Esophagus squamous epithelium (tissue), 5 donors: ENCODE results near the gene SLC9C2. TPM values are rescaled to one million over a fixed set of nuclear protein-coding genes. Genes with fewer than 3 reads are reported as not detected.

ENCODE experiments used
- DNase-seq: peaks from one replicate; lab custom pipeline; 2025; lab: John Stamatoyannopoulos, UW
- H3K27ac ChIP-seq, 4 donors: fragments of 200-600 bp; sonication (generic); one replicate each; pipeline ENCODE4 v1.5.1; 2016 to 2019; ENCODE audit warnings: mild to moderate bottlenecking in 1 of 4
- H3K27me3 ChIP-seq, 4 donors: fragments of 200-600 bp; sonication (generic); 1 replicate in 3 of 4; 2 replicates in 1 of 4; pipeline versions ENCODE4 v1.5.1 to v1.6.0; 2017 to 2021; ENCODE audit warnings: antibody characterized with exemption in 1 of 4
- H3K36me3 ChIP-seq, 3 donors: fragments of 200-600 bp; sonication (generic); one replicate each; pipeline ENCODE4 v1.5.1; 2016 to 2019
- H3K4me1 ChIP-seq, 3 donors: fragments of 200-600 bp; sonication (generic); one replicate each; pipeline ENCODE4 v1.5.1; 2017 to 2019
- H3K4me3 ChIP-seq, 4 donors: fragments of 200-600 bp; sonication (generic); 1 replicate in 3 of 4; 2 replicates in 1 of 4; pipeline ENCODE4 v1.5.1; 2016 to 2019; ENCODE audit warnings: mild to moderate bottlenecking in 2 of 4, moderate library complexity in 1 of 4
- H3K9me3 ChIP-seq, 3 donors: fragments of 200-600 bp; sonication (generic); one replicate each; pipeline ENCODE4 v1.5.1; 2016 to 2019
- POLR2A ChIP-seq, 4 donors: fragments of 450-650 bp; IDR thresholded peaks; one replicate each; pipeline ENCODE4 v1.6.1; 2017; ENCODE audit warnings: antibody characterized with exemption in 4 of 4, mild to moderate bottlenecking in 4 of 4, moderate library complexity in 3 of 4
- WGBS, 2 donors: methylation state at CpG; one replicate each; pipeline ENCODE4 v1.1.5; 2018; 5-methylcytosine and 5-hydroxymethylcytosine counted together
- intact Hi-C: fragments of 100-400 bp; cut with DNase I; formaldehyde crosslinking; loops from one replicate; pipeline ENCODE4 v1.15.0; 2022
- total RNA-seq, 4 donors: library from RNA; depleted of rRNA; stranded (reverse); fragments of >200 nt; gene quantifications; one replicate each; pipeline ENCODE4 v1.1.0, GENCODE V29; 2016
- TF ChIP-seq, protein P1 (sequence below), 6 experiments: fragments of 450-650 bp in 4 of 6; fragments of 200-600 bp in 2 of 6; sonication (generic) in 2 of 6; IDR thresholded peaks; one replicate each; pipeline ENCODE4 v1.5.1; 2016 to 2019; ENCODE audit warnings: antibody characterized with exemption in 6 of 6, mild to moderate bottlenecking in 4 of 6, moderate library complexity in 4 of 6
- donor health status: DM: yes; HTN: yes; CAD: no.

The SLC9C2 gene
- total RNA-seq, 4 donors from 2014 or later = not detected

DNA sequence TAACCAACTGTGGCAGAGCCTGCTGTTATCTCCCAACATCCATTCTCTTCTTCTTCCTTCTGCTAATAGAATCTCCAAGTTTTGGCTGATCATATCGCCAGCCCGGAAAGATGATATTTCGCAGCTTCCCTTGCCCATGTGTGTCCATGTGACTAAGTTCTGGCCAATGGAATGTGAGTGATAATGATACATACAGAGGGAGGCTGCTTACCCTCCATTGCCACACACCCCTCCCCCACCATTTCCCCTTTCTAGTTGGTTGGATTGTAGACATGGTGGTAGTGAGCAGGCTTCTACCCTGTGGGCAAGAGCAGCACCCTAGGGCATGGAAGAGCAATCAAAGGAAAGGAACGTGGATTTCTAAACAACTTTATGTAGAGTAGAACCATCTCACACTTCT, 48.8 kb downstream of the SLC9C2 start:
- H3K4me1 ChIP-seq = no peaks in the 10 kb centered on the region
- no peak overlapping the region for H3K4me3 ChIP-seq
- H3K36me3 ChIP-seq = no peaks in the 10 kb centered on the region
- intact Hi-C loops = no loop called here
- no peak for DNase-seq
- 86 to 89% methylated on average over 4 of the region's 4 CpGs for WGBS, 2 donors
- TF ChIP-seq POLR2A (IDR thresholded peaks at IDR 0.05) = no peak
- TF ChIP-seq, protein P1, sequence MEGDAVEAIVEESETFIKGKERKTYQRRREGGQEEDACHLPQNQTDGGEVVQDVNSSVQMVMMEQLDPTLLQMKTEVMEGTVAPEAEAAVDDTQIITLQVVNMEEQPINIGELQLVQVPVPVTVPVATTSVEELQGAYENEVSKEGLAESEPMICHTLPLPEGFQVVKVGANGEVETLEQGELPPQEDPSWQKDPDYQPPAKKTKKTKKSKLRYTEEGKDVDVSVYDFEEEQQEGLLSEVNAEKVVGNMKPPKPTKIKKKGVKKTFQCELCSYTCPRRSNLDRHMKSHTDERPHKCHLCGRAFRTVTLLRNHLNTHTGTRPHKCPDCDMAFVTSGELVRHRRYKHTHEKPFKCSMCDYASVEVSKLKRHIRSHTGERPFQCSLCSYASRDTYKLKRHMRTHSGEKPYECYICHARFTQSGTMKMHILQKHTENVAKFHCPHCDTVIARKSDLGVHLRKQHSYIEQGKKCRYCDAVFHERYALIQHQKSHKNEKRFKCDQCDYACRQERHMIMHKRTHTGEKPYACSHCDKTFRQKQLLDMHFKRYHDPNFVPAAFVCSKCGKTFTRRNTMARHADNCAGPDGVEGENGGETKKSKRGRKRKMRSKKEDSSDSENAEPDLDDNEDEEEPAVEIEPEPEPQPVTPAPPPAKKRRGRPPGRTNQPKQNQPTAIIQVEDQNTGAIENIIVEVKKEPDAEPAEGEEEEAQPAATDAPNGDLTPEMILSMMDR (IDR thresholded peaks at IDR 0.05) = no peak
- H3K27ac ChIP-seq = no peak overlapping the region
- H3K27me3 ChIP-seq = no peaks in the 10 kb centered on the region
- H3K9me3 ChIP-seq = no peaks in the 10 kb centered on the region

DNA sequence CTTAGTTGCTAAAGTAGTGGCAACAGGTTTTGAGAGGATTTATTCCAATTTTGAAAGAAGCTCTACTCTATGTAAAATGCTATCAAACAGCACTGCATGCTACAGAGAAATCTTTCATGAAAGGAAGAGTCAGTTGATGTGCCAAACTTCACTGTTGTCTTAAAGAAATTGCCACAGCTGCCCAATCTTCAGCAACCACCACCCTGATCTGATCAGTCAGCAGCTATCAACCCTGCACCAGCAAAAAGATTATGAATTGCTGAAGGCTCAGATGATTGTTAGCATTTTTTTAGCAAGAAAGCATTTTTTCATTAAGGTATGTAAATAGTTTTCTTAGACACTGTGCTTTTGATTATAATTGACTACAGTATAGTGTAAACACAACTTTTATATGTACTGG, 49.6 kb downstream of the SLC9C2 start:
- Histone ChIP-seq H3K4me3 (no peak overlapping the region), H3K27ac (no peak overlapping the region), H3K9me3 (no peaks in the 10 kb centered on the region), H3K36me3 (no peaks in the 10 kb centered on the region), H3K4me1 (no peaks in the 10 kb centered on the region), H3K27me3 (no peaks in the 10 kb centered on the region)
- DNase-seq = no peak
- TF ChIP-seq POLR2A (IDR thresholded peaks at IDR 0.05) = no peak
- TF ChIP-seq, protein P1 (IDR thresholded peaks at IDR 0.05) = no peak
- intact Hi-C loops = no loop called here

DNA sequence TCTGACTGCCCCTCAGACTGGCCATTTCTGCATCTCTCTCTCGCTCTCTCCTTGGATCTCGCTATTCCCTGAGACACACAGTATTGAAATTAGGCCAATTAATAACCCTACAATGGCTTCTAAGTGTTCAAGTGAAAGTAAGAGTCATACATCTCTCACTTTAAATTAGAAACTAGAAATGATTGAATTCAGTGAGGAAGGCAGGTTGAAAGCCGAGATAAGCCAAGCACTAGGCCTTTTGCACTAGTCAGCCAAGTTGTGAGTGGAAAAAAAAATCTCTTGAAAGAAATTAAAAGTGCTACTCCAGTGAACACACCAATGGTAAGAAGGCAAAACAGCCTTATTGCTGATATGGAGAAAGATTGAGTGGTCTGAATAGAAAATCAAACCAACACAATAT, 51.2 kb downstream of the SLC9C2 start:
- TF ChIP-seq POLR2A (IDR thresholded peaks at IDR 0.05) = no peak
- TF ChIP-seq, protein P1 (IDR thresholded peaks at IDR 0.05) = no peak
- DNase-seq = no peak
- H3K4me3 ChIP-seq = no peak overlapping the region
- WGBS, 2 donors = 81 to 92% methylated on average over 3 of the region's 3 CpGs
- no peak overlapping the region for H3K27ac ChIP-seq
- no peaks in the 10 kb centered on the region for H3K27me3 ChIP-seq
- no peaks in the 10 kb centered on the region for H3K4me1 ChIP-seq
- intact Hi-C loops = no loop called here
- no peaks in the 10 kb centered on the region for H3K9me3 ChIP-seq
- H3K36me3 ChIP-seq = no peaks in the 10 kb centered on the region

DNA sequence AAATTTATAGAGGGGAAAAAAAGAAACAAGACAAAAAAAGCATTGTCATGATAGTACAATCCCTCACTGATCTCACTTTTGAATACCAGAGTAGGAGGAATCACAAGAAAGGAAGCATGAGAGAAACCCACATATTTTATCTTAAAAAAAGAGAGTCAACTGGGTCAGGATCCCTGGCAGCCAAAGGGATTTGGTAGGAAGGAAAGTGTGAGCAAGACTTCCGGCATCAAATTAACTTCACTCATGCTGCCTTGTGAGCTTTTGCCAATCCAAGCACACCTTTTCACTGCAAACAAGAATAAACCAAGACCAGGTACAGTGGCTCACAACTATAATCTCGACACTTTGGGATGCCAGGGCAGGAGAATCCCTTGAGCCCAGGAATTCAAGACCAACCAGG, 53.1 kb downstream of the SLC9C2 start:
- no peak overlapping the region for H3K4me3 ChIP-seq
- no peaks in the 10 kb centered on the region for H3K27me3 ChIP-seq
- TF ChIP-seq POLR2A (IDR thresholded peaks at IDR 0.05) = no peak
- TF ChIP-seq, protein P1 (IDR thresholded peaks at IDR 0.05) = no peak
- intact Hi-C loops = no loop called here
- WGBS, 2 donors = 62 to 65% methylated on average over 2 of the region's 2 CpGs
- H3K9me3 ChIP-seq = no peaks in the 10 kb centered on the region
- H3K36me3 ChIP-seq = no peaks in the 10 kb centered on the region
- DNase-seq = no peak
- H3K27ac ChIP-seq = no peak overlapping the region
- no peaks in the 10 kb centered on the region for H3K4me1 ChIP-seq

DNA sequence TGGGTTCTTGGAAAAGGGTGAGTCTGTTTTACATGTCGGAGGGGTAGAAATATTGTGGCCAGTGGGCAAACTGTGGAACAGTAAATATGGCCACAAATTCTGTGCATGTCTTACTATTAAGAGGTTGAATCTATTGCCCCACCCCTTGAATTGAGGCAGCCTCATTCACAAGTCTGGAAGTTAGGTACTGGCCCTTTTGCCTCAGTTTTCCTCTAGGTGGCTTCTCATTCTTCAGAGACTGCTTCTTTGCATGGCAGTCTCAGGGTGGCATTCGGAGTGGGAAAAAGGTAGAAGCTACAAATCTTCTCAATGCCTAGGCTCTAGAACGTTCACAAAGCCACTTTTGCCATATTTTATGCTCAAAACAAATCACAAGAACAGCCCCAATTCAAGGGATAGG, 57.2 kb downstream of the SLC9C2 start:
- no peaks in the 10 kb centered on the region for H3K27me3 ChIP-seq
- H3K9me3 ChIP-seq = no peaks in the 10 kb centered on the region
- no peaks in the 10 kb centered on the region for H3K4me1 ChIP-seq
- no peak overlapping the region for H3K27ac ChIP-seq
- DNase-seq = no peak
- TF ChIP-seq, protein P1 (IDR thresholded peaks at IDR 0.05) = no peak
- WGBS, 2 donors = 57 to 60% methylated on average over 3 of the region's 3 CpGs
- intact Hi-C loops = no loop called here
- no peaks in the 10 kb centered on the region for H3K36me3 ChIP-seq
- no peak overlapping the region for H3K4me3 ChIP-seq
